HG02642 (cell line): ENCODE data around the gene CDHR1.

Experiments
- ATAC-seq: cut with Tn5 transposase; IDR thresholded peaks from one replicate; pipeline ENCODE4 v1.9.1; 2021; ENCODE audit warnings: mild to moderate bottlenecking; ENCODE audit not compliant: unreplicated experiment, poor library complexity

CDHR1 gene

GRCh38 chr10:84224411-84225028 is 30.2 kb downstream of the CDHR1 start:
- ATAC-seq: no peak

- no peak for ATAC-seq
These were observed 31.3 kb downstream of the CDHR1 start, which contains the start of gene LRIT2 for GRCh38 chr10:84225427-84226173. Gene LRIT2, minus strand, starts transcription at chr10:84225544. Its CDS starts 24 bp downstream, at chr10:84225520.

DNA sequence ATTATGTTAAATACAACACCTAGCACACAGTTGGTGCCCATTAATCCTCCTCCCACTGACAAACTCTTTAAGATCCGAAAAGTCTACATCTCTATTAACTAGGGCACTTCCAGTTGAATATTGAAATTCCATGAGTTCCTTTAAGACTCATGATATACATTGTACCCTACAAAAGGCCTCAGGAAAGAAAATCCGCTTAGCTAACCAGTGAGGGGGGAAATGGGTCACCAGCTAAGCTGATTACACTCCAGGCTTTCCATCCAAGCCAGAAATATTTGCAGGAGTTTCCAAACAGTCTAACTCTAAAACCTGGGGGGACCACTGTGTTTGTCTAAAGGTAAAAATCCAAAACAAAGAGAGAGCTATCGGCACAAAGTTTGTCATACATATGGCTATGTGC is 32.3 kb downstream of the CDHR1 start:
- no peak for ATAC-seq

DNA sequence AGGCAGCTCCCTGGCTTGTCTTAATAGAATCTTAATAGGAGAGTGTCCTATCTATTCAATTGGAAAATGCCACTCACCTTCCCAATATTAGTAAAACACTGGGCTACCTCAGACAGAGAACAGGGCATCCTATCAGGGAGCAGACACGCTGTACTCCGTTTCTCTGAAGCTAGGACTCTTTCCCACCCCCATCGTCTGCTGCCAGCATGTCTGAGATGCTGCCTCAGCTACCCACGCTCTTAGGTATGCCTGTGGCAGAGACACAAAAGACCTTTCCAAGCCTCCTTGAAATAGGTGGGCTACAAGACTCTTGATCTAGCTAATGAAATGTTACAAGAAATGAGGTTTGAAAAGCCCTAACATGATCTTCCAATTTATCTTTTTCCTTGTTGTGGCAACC is 33.5 kb downstream of the CDHR1 start:
- no peak for ATAC-seq

DNA sequence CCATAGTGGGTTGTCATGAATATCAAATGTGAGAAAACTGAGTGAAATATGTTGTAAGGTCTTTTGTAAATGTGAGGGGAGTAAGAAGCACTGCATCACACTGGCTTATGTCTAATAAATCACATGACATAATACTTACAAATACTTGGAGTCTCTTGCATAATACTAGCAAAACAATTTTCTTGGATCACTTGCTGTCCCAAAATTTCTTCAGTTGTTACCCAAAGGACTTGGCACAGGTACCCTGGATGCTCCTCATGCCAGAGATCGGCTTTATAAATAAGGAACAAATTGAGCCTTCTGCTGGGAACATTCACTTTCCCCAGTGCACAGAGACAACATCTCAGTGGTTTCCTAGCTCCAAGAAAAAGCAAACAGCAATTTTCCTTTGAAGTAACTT is 36.0 kb downstream of the CDHR1 start:
- no peak for ATAC-seq

- no peak for ATAC-seq
These were observed 38.0 kb downstream of the CDHR1 start for GRCh38 chr10:84232376-84232775.

DNA sequence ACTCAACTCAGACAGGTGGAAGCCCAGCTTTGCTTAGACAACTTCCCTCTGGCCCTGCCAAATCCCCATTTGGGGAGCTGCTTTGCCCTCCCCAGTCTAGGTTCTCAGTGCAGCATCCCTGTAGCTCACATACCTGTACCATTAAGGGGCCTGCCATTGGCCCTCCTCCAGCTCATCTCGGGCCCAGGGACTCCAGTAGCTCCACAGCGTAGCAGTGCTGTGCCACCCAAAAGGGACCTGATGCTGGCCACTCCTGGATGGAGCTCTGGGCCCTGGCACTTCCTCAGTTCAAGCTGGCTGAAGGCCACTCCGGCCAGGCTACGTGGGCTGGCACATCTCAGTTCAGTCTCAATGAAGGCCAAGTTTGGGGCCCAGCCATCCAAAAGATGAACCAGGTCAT is 39.6 kb downstream of the CDHR1 start:
- no peak for ATAC-seq

DNA sequence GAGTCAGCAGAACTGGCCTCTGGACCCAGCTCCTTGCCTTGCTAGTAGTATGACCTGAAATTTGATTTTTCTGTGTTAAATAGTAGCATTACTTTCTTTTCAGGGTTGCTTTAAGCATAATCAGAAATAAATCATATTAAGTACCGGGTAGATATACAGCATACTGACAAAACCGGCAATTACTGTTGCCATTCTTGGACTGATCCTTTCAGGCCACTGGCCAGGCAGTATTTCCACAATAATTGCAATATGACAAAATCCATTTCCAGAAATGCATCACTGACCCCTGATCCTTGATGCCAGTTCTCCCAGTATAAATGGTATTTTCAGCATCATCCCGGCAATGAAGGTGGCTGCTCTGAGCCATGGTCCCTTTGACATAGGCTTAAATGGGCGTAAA is 40.1 kb downstream of the CDHR1 start:
- no peak for ATAC-seq

DNA sequence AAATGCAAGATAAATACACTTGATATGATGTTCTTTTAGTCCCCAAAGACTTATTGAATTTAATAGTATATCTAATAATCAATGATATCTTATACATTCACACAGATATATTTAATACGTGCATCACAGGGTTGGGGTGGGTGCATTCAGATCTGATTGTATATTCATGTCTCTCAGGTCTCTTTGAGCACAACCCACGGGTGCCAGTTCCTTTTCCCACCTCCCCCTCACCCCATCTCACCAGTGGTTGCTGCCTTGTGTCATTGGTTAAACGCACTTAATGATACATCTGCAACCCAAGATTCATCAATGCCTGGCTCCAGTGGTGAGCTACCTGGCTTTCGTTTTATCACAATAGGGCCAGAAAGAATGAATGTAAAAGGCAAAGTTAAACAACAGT is 40.8 kb downstream of the CDHR1 start:
- no peak for ATAC-seq

GRCh38 chr10:84236807-84237198 is 42.5 kb downstream of the CDHR1 start:
- no peak for ATAC-seq

- no peak for ATAC-seq
These were observed 43.1 kb downstream of the CDHR1 start for GRCh38 chr10:84237199-84238051.

GRCh38 chr10:84238909-84239308 is 44.6 kb downstream of the CDHR1 start:
- ATAC-seq: no peak

DNA sequence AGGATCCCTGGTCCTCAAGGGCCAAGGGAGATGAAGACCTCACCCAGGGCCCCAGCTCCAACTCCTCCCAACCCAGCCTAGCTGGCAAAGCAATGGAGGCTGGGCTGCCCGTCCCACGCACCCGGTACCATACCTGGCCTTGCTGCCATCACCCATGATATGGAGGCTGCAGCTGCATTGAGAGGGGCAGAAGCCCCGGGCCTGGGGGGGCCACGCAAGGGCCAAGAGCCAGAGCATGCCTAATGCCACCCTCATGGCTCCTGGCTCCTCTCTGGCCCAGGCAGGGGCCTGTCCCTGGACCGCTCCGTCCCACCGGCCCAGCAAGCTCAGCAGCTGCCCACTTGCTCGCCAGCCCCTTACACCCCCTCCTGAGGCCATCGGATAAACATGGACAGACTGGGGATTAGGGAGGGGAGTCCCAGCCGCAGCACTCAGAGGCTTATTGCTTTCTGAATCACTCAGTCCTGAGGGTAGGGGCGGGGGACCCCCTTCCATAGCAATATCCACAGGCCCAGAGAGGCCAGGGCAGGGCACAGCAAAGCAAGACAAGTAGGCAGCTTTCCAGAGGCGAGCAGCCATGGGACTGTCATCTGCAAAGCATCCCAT is 47.0 kb downstream of the CDHR1 start, which contains the start of gene LRIT1:
LRIT1 (minus strand) TSS at position 362 of the 606 bp plus-strand sequence; CDS start at position 255, 107 bp downstream.
- ATAC-seq: no peak

DNA sequence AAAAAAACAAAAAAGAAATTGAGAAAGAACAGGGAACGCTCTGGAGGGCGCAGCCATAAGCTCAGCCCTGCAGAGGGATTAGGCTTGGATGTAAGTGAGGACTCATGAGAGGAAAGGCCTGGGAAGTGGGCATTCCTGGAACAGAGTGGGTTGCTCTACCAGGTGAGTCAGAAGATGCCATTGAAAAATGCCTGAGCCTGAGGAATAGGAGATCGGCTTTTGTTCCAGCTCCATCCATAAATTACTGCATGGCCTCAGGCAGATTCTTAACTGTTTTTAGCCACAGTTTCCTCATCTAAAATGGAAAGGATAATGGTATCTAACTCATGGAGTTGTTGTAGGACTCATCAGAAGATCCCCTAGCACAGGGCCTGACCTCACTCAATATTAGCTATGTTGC is 49.4 kb downstream of the CDHR1 start:
- ATAC-seq: no peak

DNA sequence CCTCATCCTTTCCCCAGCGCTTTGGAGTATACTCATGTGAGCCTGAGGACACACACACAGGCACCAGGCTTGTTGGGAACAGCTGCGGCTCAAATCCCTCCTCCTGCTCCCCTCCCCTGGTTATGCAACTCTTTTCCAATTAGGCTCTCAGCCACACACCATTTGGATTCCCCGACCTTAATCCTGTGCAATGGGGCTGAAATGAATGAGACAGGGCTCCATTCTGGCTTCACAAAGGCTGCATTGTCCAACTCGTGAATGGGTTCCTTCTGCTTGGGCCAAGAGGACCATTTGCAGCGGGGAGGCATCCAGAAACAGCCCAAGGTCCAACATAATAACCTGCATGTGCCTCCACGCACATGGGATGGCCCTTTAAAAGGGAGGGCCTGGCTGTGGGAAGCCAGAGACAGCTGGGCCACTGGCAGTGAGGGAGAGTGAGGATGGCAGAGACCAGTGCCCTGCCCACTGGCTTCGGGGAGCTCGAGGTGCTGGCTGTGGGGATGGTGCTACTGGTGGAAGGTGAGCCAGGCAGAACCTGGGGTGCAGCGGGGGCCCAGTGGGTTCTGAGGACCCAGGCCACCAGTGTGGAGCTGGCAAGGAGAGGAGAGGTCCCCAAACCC is 50.4 kb downstream of the CDHR1 start, which contains the start of gene RGR:
RGR (plus strand) TSS at position 403 of the 620 bp plus-strand sequence; CDS start at position 441, 38 bp downstream.
- no peak for ATAC-seq

DNA sequence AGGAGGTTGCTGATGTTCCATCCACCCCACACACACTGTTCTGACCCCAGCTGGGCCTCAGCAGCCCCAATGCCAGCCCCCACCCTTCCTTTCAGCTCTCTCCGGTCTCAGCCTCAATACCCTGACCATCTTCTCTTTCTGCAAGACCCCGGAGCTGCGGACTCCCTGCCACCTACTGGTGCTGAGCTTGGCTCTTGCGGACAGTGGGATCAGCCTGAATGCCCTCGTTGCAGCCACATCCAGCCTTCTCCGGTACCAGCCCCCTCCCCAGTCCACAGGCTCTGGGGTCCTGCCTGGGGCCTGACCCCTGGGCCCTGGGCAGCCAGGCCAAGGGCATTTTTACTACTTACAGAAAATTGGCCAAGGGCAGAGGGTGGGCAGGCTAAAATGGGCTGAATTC is 53.2 kb downstream of the CDHR1 start:
- ATAC-seq: no peak

GRCh38 chr10:84248794-84249193 is 54.5 kb downstream of the CDHR1 start:
- no peak for ATAC-seq

GRCh38 chr10:84254552-84255478 is 60.5 kb downstream of the CDHR1 start:
- ATAC-seq: no peak
